Breast epithelium (tissue), 3 donors: Measurements from ENCODE around the gene MAPKAPK2.

Experiments
- POLR2A ChIP-seq: fragments of 450-650 bp; IDR thresholded peaks from one replicate; pipeline ENCODE4 v1.6.1; 2016; ENCODE audit warnings: antibody characterized with exemption, mild to moderate bottlenecking, moderate library complexity
- POLR2AphosphoS5 ChIP-seq, 3 donors: sonication (generic); formaldehyde crosslinking; IDR thresholded peaks; one replicate each; pipeline ENCODE4 v1.6.1; 2017; ENCODE audit warnings: antibody characterized with exemption in 3 of 3
- TF ChIP-seq, protein P1 (sequence below), 3 donors: fragments of 450-650 bp; IDR thresholded peaks; one replicate each; pipeline ENCODE4 v1.5.1; 2016 to 2017; ENCODE audit warnings: antibody characterized with exemption in 3 of 3, mild to moderate bottlenecking in 3 of 3, moderate library complexity in 3 of 3

GRCh38 chr1:206761159-206761768 lies 76.6 kb downstream of the MAPKAPK2 start:
- TF ChIP-seq, protein P1, sequence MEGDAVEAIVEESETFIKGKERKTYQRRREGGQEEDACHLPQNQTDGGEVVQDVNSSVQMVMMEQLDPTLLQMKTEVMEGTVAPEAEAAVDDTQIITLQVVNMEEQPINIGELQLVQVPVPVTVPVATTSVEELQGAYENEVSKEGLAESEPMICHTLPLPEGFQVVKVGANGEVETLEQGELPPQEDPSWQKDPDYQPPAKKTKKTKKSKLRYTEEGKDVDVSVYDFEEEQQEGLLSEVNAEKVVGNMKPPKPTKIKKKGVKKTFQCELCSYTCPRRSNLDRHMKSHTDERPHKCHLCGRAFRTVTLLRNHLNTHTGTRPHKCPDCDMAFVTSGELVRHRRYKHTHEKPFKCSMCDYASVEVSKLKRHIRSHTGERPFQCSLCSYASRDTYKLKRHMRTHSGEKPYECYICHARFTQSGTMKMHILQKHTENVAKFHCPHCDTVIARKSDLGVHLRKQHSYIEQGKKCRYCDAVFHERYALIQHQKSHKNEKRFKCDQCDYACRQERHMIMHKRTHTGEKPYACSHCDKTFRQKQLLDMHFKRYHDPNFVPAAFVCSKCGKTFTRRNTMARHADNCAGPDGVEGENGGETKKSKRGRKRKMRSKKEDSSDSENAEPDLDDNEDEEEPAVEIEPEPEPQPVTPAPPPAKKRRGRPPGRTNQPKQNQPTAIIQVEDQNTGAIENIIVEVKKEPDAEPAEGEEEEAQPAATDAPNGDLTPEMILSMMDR (IDR thresholded peaks at IDR 0.05): no peak
- TF ChIP-seq POLR2A (no peak), POLR2AphosphoS5 (IDR thresholded peaks at IDR 0.05) (no peak)
